Measurements from ENCODE around the gene ZNF775. TPM values are rescaled to one million over a fixed set of nuclear protein-coding genes. Genes with fewer than 3 reads are reported as not detected.

The ZNF775 gene
- total RNA-seq, 1 donor from 2014 or later = 8.0 TPM

DNA sequence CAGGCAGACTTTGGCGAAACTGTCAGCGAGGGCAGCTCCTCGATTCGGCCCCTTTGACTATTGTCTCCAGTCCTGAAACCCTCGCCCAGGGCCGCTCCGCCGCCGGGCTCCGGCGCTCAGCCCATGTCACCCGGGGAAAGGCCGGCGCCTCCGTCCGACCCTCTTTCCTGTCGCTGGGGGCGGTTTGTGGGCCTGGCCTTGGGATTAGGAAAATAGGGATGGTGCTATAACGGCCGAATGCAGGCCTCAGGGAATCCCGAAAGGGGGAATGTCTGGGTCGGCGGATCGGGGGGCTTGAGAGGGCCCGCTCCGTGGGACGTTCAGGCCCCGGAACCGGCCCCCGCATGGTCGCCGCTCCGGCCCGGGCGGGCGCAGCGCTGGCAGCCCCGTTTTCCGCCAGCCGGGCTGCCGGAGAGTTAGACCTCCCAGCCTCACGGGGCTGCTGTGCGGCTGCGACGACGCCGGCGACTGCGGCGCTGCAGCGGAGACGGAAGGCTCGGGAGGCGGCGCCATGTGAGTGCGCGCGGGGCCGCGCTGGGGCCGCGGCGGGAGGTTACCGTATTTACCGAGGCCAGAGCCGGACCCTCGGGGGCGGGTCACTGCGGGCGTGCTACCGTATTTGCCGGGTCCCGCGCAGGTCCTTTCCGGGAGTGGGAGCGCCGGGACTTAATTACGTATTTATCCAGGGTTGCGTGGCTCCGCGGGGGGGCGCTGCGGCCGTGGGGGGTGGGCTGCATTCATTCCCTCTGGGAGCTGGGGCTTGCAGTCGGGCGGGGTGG is 25.9 kb downstream of the ZNF775 start:
- ChIA-PET CTCF (interaction anchor here (0.6 to 4.8 kb wide), 10 partner anchors 16 to 82 kb away, joined by 3 to 19 read pairs (median 4); partner anchors contain the start of genes ACTR3C and LRRC61), POLR2A (interaction anchor here (0.7 to 13.4 kb wide), 16 partner anchors 10 to 567 kb away, joined by 3 to 421 read pairs (median 4); partner anchors contain the start of genes GIMAP1, REPIN1, ZNF775 and ZNF862)
- peaks cover 73% of the 10 kb centered on the region for H3K4me1 Mint-ChIP-seq
- H3K9me3 Mint-ChIP-seq = no peaks in the 10 kb centered on the region
- no peaks in the 10 kb centered on the region for H3K27me3 Mint-ChIP-seq
- DNase-seq = peak; percentile 78
- ATAC-seq (ENCODE audit: low read depth) = peak; percentile 36
- peak overlapping the region; percentile 99 for H3K27ac Mint-ChIP-seq
- intact Hi-C loops (cut with micrococcal nuclease) = loop anchor here (1.0 to 5.0 kb wide), 8 partner anchors 16 to 827 kb away; partner anchors contain the start of genes ABCB8, CHPF2, REPIN1 and SLC4A2
- H3K4me3 Mint-ChIP-seq = peak overlapping the region; percentile 91
- H3K36me3 Mint-ChIP-seq (ENCODE audit: low read depth) = peaks cover 23% of the 10 kb centered on the region
- TF ChIP-seq, protein P1, sequence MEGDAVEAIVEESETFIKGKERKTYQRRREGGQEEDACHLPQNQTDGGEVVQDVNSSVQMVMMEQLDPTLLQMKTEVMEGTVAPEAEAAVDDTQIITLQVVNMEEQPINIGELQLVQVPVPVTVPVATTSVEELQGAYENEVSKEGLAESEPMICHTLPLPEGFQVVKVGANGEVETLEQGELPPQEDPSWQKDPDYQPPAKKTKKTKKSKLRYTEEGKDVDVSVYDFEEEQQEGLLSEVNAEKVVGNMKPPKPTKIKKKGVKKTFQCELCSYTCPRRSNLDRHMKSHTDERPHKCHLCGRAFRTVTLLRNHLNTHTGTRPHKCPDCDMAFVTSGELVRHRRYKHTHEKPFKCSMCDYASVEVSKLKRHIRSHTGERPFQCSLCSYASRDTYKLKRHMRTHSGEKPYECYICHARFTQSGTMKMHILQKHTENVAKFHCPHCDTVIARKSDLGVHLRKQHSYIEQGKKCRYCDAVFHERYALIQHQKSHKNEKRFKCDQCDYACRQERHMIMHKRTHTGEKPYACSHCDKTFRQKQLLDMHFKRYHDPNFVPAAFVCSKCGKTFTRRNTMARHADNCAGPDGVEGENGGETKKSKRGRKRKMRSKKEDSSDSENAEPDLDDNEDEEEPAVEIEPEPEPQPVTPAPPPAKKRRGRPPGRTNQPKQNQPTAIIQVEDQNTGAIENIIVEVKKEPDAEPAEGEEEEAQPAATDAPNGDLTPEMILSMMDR (IDR thresholded peaks at IDR 0.05) = no peak

DNA sequence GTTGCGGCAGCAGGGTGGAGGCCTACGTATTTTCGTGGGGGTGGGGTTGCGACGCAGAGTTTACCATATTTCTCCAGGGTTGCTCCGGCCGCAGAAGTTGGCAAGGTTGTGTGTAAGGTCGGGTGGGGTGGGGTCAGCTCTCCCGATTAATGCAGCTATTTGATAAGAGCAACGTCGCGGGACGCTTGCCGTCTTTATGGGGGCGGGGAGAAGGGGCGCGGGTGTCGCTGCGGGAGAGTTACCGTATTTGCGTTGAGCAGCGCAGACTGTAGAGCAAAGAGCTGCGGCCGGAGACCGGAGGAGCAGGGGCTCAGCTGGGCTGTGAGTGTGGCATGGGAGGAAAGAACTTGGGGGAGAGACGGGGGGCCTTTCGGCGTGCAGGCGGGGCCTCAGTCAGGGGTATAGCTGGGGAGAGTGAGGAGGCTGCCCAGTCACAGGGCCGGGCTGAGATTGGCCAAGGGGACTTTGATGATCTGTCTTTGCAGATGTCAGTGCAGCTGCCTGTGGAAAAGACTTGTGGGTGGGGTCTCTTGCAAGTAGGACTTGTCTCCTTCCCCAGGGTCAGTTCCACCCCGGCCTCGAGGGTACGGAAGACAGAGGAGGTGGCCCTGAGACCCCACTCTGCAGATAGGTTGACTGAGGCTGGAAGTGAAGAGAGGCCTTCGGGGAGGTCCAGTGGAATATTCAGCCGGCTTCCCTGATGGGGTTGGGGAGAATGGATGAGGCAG is 26.6 kb downstream of the ZNF775 start:
- TF ChIP-seq, protein P1 (IDR thresholded peaks at IDR 0.05) = no peak
- POLR2A ChIA-PET = interaction anchor here (0.7 to 13.4 kb wide), 15 partner anchors 12 to 1258 kb away, joined by 3 to 421 read pairs (median 8); partner anchors contain the start of genes ACTR3C, GIMAP1, LRRC61 and REPIN1
- Mint-ChIP-seq H3K4me3 (peak overlapping the region; percentile 91), H3K9me3 (no peaks in the 10 kb centered on the region), H3K27me3 (no peaks in the 10 kb centered on the region), H3K27ac (peak overlapping the region; percentile 99), H3K36me3 (ENCODE audit: low read depth) (peaks cover 29% of the 10 kb centered on the region), H3K4me1 (peaks cover 72% of the 10 kb centered on the region)
- intact Hi-C loops (cut with micrococcal nuclease) = loop anchor here (1.0 to 5.0 kb wide), 8 partner anchors 16 to 827 kb away; partner anchors contain the start of genes ABCB8, CHPF2, REPIN1 and SLC4A2
- DNase-seq (peak; percentile 55), ATAC-seq (ENCODE audit: low read depth) (peak; percentile 2)
- CTCF ChIA-PET = interaction anchor here (0.8 to 4.8 kb wide), 7 partner anchors 15 to 82 kb away, joined by 3 to 19 read pairs (median 6); partner anchors contain the start of genes ACTR3C, LRRC61 and REPIN1

DNA sequence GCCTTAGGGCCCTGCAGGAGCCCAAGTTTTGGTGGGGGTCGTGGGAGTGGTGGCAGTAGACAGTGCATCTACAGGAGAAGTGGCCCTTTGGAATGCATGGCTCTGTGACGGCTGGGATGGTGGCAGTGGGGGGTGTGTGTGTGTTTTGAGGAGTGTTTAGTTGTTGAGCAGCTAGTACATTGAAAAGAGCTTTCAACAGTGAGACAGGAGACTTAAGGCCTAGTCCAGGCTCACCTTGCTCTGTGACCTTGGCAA is 27.1 kb downstream of the ZNF775 start:
- ChIA-PET CTCF (interaction anchor here (0.8 to 4.8 kb wide), 10 partner anchors 15 to 49 kb away, joined by 3 to 19 read pairs (median 4); partner anchors contain the start of gene REPIN1), POLR2A (interaction anchor here (0.7 to 13.4 kb wide), 12 partner anchors 11 to 1259 kb away, joined by 3 to 421 read pairs (median 9); partner anchors contain the start of genes ABCB8, ACTR3C, LRRC61 and REPIN1)
- no peaks in the 10 kb centered on the region for H3K9me3 Mint-ChIP-seq
- peak overlapping the region; percentile 91 for H3K4me3 Mint-ChIP-seq
- peak overlapping the region; percentile 99 for H3K27ac Mint-ChIP-seq
- ATAC-seq (ENCODE audit: low read depth) (no peak), DNase-seq (no peak)
- no peaks in the 10 kb centered on the region for H3K27me3 Mint-ChIP-seq
- H3K36me3 Mint-ChIP-seq (ENCODE audit: low read depth) = peaks cover 34% of the 10 kb centered on the region
- peaks cover 72% of the 10 kb centered on the region for H3K4me1 Mint-ChIP-seq
- TF ChIP-seq, protein P1 (IDR thresholded peaks at IDR 0.05) = no peak
- intact Hi-C loops (cut with micrococcal nuclease) = loop anchor here (5.0 kb wide), 2 partner anchors 621 to 826 kb away; partner anchors contain the start of genes ABCB8 and CHPF2

DNA sequence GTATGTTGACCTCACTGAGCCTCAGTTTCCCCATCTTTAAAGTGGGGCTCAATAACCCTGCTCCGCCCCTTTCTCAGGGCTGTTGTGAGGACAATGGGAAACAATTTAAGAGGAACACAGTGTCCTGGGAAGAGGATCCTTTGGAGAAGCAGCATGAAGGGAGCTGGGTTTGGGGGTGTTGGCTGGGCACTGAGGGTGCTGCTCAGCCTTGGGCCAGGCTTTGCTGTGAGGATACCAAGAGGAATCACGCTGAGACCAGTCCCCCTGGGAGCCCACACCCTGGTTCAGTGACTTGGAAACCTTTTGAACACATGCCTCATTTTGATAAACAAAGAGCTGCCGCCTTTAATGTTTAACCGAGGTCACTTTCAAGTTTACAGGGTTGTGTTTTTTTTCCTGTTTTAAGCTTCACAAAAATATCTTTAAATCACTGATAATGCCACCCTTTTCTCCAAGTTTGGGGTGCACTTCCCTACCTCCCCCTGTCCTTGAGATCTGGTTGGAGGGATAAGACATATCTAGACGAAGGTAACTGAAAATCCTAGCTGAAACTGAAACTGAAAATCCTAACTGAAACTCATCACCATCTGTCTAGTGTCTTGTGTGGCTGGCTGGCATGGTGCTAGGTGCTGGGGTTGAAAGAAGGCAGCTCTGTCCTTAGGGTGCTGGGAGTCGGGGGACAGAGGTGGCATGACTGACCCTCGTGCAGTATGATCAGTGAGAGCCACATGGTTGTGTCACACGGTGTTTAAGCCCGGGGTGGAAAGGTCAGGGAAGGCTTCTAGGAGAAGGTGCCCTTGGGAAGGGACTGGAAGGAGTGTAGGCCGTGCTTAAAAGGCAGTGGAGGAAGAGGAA is 27.7 kb downstream of the ZNF775 start:
- Mint-ChIP-seq H3K4me3 (peak overlapping the region; percentile 91), H3K27me3 (no peaks in the 10 kb centered on the region), H3K4me1 (peaks cover 72% of the 10 kb centered on the region), H3K36me3 (ENCODE audit: low read depth) (peaks cover 39% of the 10 kb centered on the region), H3K27ac (peak overlapping the region; percentile 99), H3K9me3 (no peaks in the 10 kb centered on the region)
- DNase-seq (peak; percentile 53), ATAC-seq (ENCODE audit: low read depth) (peak; percentile 46)
- TF ChIP-seq, protein P1 (IDR thresholded peaks at IDR 0.05) = no peak
- ChIA-PET POLR2A (interaction anchor here (0.7 to 13.4 kb wide), 14 partner anchors 11 to 621 kb away, joined by 3 to 421 read pairs (median 4); partner anchors contain the start of genes ABCB8, ACTR3C, LRRC61 and REPIN1), CTCF (interaction anchor here (0.8 to 4.8 kb wide), 12 partner anchors 14 to 53 kb away, joined by 3 to 19 read pairs (median 4); partner anchors contain the start of gene REPIN1)
- intact Hi-C loops (cut with micrococcal nuclease) = loop anchor here (1.0 to 5.0 kb wide), 3 partner anchors 83 to 826 kb away; partner anchors contain the start of genes ABCB8, ACTR3C, CHPF2 and LRRC61

All from activated B cell treated with CpG ODN at 0.5 μM for 24 hours (primary cell).